PC-9 (cell line): ENCODE results near the gene KIF16B.

Source experiments
- EZH2 ChIP-seq: fragments of 200-600 bp; sonication (generic); IDR thresholded peaks from 2 replicates; pipeline ENCODE4 v1.8.0; 2017; ENCODE audit warnings: antibody characterized with exemption, low read depth
- TF ChIP-seq, protein P1 (sequence below): fragments of 200-600 bp; sonication (generic); conservative IDR thresholded peaks from 2 replicates; pipeline ENCODE4 v1.6.1; 2017; ENCODE audit warnings: mixed run types, antibody characterized with exemption, mild to moderate bottlenecking, moderate library complexity

- TF ChIP-seq, protein P1, sequence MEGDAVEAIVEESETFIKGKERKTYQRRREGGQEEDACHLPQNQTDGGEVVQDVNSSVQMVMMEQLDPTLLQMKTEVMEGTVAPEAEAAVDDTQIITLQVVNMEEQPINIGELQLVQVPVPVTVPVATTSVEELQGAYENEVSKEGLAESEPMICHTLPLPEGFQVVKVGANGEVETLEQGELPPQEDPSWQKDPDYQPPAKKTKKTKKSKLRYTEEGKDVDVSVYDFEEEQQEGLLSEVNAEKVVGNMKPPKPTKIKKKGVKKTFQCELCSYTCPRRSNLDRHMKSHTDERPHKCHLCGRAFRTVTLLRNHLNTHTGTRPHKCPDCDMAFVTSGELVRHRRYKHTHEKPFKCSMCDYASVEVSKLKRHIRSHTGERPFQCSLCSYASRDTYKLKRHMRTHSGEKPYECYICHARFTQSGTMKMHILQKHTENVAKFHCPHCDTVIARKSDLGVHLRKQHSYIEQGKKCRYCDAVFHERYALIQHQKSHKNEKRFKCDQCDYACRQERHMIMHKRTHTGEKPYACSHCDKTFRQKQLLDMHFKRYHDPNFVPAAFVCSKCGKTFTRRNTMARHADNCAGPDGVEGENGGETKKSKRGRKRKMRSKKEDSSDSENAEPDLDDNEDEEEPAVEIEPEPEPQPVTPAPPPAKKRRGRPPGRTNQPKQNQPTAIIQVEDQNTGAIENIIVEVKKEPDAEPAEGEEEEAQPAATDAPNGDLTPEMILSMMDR = no peak
- no peak for TF ChIP-seq EZH2
These were observed 164.3 kb downstream of the KIF16B start for GRCh38 chr20:16408981-16409380.
